ENCODE measurements around the gene TSPAN9.

The TSPAN9 gene

DNA sequence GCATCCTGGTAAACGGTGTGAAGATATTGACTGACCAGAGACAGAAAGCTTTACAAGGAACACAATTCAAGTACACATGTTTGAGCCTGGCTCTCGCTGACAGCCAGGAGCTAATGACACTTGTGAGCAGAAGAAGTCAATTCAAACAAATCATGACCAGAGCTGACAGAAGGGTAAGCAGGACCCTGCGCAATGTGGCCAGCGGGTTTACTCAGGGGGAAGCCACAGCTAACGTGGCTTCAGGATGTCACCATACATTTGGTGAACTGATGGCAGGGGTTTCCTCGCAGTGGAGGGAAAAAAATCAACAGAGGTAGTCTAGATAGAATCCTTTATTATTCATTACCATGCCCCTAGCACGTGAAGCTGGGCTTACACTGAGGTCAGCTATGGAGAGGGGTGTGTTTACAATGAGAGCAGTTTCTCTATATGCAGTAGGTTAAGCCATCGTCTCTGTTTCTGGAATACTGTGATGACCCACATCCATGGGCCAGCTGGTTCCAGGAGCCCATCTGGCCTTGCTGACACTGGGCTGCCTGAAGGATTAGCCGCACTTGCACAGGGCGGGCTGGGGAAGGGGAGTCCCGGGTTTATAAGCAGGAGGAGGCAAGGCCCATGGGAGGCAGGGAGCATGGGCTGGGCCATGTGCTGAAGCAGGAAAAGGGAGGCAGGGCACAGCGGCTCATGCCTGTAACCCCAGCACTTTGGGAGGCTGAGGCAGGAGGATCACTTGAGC, 215.7 kb downstream of the TSPAN9 start:
- in situ Hi-C loops (cut with HindIII; ENCODE audit: low sequenced_read_pairs) = no loop called here
- no peak for TF ChIP-seq CTCF (IDR thresholded peaks at IDR 0.05; ENCODE audit: low read depth, low read length, missing control alignments)
- no peak overlapping the region for H3K4me3 ChIP-seq (ENCODE audit: low read depth, low read length)
- DNase-seq (ENCODE audit: low read depth) = no peak

DNA sequence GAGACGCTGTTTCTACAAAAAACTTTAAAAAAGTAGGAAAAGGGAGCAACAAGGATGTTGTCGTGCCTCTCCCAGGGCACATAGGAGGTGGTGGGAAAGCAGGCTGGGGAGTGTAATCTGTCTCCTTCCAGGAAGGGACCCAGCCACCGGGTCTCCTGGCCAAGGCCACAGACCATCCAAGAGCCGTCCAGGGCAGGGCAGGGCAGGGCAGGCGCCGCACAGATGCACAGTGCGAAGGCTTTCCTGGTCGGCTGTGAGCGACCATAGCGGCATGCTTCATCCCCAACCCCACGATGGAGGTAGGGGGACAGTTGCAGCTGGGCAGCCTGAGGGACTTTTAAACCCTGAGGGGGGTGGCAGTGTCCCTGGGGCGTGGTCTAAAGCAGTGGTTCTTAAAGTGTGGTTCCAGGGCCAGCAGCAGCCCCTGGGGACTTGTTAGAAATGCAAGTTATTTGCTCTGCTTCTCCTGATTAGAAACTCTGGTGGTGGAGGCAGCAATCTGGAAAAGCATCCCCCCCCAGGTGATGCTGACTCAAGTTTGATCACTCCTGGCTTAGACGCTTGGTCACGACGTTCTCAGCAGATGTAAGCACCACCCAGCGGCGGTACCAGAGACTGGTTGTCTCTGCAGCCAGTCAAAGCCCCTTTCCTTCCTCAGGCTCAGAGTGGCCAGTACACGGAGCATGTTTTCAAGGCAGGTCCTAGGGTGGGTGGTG, 216.4 kb downstream of the TSPAN9 start:
- peak; percentile 34 for TF ChIP-seq CTCF (IDR thresholded peaks at IDR 0.05; ENCODE audit: low read depth, low read length, missing control alignments)
- in situ Hi-C loops (cut with HindIII; ENCODE audit: low sequenced_read_pairs) = no loop called here
- no peak overlapping the region for H3K4me3 ChIP-seq (ENCODE audit: low read depth, low read length)
- no peak for DNase-seq (ENCODE audit: low read depth)

DNA sequence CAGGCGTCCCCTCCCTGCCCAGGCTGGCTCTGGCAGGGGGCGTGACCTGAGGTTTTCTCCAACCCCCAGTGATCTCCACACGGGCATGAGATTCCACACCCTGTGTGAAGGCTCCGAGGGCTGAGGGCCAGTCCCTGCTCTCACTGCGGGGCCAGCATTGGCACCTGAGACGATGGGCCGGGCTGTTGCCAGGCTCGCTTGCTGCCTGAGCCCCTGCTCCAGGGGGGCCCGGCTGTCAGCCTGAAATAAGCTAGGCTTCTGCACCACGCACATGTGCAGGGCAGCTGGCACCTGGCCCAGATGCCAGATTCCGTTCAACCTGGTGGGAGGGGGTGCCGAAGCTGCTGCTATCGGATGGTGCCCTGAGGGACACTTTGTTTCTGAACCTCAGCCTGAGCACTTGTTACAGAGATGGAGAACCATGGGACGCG, 217.3 kb downstream of the TSPAN9 start:
- H3K4me3 ChIP-seq (ENCODE audit: low read depth, low read length) = no peak overlapping the region
- in situ Hi-C loops (cut with HindIII; ENCODE audit: low sequenced_read_pairs) = no loop called here
- no peak for TF ChIP-seq CTCF (IDR thresholded peaks at IDR 0.05; ENCODE audit: low read depth, low read length, missing control alignments)
- DNase-seq (ENCODE audit: low read depth) = no peak

DNA sequence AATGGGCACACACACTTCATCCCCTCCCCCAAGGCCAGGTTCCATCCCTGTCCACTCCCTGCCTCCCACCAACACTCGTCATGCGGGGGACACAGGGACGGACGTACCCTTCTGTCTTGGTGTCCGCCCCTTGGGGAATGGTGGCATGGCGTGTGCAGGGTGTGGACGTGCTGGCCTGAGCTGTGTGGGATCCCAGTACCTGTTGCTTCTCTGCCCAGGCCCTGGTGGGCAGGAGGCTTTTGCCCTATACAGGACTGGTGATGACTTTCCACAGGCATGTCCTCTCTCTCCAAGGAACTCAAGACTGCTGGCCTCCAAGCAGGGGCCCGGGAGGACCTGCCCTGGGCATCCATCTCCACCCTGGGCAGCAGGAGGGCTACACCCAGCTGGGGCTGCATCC, 218.0 kb downstream of the TSPAN9 start:
- in situ Hi-C loops (cut with HindIII; ENCODE audit: low sequenced_read_pairs) = no loop called here
- no peak overlapping the region for H3K4me3 ChIP-seq (ENCODE audit: low read depth, low read length)
- DNase-seq (ENCODE audit: low read depth) = no peak
- TF ChIP-seq CTCF (IDR thresholded peaks at IDR 0.05; ENCODE audit: low read depth, low read length, missing control alignments) = no peak

DNA sequence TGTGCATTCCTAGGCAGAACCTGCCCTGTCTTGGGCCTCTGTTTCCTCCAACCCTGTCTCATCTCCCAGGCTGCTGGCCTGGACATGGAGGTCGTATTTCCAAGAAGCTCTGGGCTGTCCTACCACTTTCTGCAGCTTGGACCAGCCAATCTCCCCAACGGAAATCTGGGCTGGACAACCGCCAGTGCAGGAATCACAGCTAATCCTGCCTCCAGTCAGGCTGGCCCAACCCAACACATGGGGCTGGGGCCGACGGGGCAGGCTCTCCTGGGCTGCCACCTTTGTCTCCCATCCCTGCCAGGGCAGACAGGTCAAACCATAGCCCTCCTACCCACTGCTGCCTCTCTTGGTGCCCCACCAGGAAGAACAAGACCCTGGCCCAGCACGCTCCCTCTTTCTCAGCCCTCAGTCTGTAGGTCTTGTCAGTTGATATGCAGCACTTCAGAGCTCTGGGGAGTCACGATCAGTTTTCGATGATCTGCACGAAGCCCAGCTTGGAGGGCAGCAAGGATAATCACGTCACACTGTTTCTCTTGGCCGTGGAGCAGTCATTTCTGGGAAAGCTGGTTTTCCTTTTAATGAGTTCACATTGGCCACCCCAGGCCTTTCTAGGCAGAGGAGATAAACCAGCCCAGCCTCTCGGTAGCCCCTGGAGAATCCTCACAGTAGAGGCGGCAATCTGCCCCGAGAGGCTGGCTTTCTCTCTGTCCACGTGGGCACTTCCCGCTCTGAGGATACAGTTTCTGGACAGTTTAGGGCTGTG, 218.6 kb downstream of the TSPAN9 start:
- no peak overlapping the region for H3K4me3 ChIP-seq (ENCODE audit: low read depth, low read length)
- no peak for TF ChIP-seq CTCF (IDR thresholded peaks at IDR 0.05; ENCODE audit: low read depth, low read length, missing control alignments)
- in situ Hi-C loops (cut with HindIII; ENCODE audit: low sequenced_read_pairs) = no loop called here
- no peak for DNase-seq (ENCODE audit: low read depth)

GRCh38 chr12:3296409-3296701, 219.2 kb downstream of the TSPAN9 start:
- in situ Hi-C loops (cut with HindIII; ENCODE audit: low sequenced_read_pairs) = no loop called here
- no peak for TF ChIP-seq CTCF (IDR thresholded peaks at IDR 0.05; ENCODE audit: low read depth, low read length, missing control alignments)
- no peak overlapping the region for H3K4me3 ChIP-seq (ENCODE audit: low read depth, low read length)
- no peak for DNase-seq (ENCODE audit: low read depth)
